Measurements from ENCODE around the gene GPR132.

GPR132 gene

DNA sequence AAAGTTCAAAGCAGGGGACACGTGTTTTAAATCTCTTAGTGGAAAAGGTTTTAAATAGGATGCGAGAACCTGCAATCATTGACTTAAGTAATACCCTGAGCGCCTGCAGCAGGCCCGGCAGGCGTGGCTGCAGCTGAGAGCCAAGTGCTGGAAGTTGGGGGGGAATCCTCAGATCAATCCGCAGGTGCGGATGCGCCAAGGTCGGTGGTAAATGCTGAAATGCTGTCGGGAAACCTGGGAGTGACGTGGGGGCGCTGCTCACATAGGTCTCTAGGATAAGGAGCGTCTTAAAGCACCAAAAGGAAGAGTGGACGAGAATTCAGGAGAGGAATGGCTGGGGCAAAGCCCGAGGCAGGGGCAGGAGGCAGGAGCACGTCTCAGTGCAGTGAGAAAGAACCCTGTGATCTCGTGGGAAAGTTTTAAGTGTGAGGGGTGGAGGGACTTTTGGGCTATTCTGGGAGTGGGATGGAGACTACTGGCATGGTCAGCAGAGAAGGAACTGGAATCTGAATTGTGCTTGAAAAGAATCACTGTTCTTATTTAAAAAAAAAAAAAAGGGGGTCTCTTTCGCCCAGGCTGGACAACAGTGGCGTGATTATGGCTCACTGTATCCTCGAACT is 43.5 kb downstream of the GPR132 start:
- no peak for DNase-seq (ENCODE audit: low read depth)
- H3K4me3 ChIP-seq (ENCODE audit: low read depth, low read length), result peak overlapping the region; percentile 70
- TF ChIP-seq, protein P1, sequence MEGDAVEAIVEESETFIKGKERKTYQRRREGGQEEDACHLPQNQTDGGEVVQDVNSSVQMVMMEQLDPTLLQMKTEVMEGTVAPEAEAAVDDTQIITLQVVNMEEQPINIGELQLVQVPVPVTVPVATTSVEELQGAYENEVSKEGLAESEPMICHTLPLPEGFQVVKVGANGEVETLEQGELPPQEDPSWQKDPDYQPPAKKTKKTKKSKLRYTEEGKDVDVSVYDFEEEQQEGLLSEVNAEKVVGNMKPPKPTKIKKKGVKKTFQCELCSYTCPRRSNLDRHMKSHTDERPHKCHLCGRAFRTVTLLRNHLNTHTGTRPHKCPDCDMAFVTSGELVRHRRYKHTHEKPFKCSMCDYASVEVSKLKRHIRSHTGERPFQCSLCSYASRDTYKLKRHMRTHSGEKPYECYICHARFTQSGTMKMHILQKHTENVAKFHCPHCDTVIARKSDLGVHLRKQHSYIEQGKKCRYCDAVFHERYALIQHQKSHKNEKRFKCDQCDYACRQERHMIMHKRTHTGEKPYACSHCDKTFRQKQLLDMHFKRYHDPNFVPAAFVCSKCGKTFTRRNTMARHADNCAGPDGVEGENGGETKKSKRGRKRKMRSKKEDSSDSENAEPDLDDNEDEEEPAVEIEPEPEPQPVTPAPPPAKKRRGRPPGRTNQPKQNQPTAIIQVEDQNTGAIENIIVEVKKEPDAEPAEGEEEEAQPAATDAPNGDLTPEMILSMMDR (IDR thresholded peaks at IDR 0.05; ENCODE audit: low read depth, low read length, missing control alignments), result peak; percentile 21
- in situ Hi-C loops (cut with HindIII; ENCODE audit: low sequenced_read_pairs), result no loop called here

GRCh38 chr14:105020815-105021655 is 44.2 kb downstream of the GPR132 start, which contains the start of gene CDCA4:
Gene CDCA4 (minus strand): TSS chr14:105021083. CDS start chr14:105011929, 9,154 bp downstream.
- H3K4me3 ChIP-seq (ENCODE audit: low read depth, low read length), result peak within 1 kb of the TSS; percentile 70
- in situ Hi-C loops (cut with HindIII; ENCODE audit: low sequenced_read_pairs), result no loop called here
- TF ChIP-seq, protein P1 (IDR thresholded peaks at IDR 0.05; ENCODE audit: low read depth, low read length, missing control alignments), result no peak
- peak; percentile 88 for DNase-seq (ENCODE audit: low read depth)

GRCh38 chr14:105019861-105020814 is 45.1 kb downstream of the GPR132 start:
- in situ Hi-C loops (cut with HindIII; ENCODE audit: low sequenced_read_pairs), result no loop called here
- DNase-seq (ENCODE audit: low read depth), result no peak
- peak overlapping the region; percentile 66 for H3K4me3 ChIP-seq (ENCODE audit: low read depth, low read length)
- TF ChIP-seq, protein P1 (IDR thresholded peaks at IDR 0.05; ENCODE audit: low read depth, low read length, missing control alignments), result no peak

- TF ChIP-seq, protein P1 (IDR thresholded peaks at IDR 0.05; ENCODE audit: low read depth, low read length, missing control alignments), result no peak
- in situ Hi-C loops (cut with HindIII; ENCODE audit: low sequenced_read_pairs), result no loop called here
- no peak for DNase-seq (ENCODE audit: low read depth)
- H3K4me3 ChIP-seq (ENCODE audit: low read depth, low read length), result no peak overlapping the region
These were observed 46.8 kb downstream of the GPR132 start for GRCh38 chr14:105018414-105018813.

DNA sequence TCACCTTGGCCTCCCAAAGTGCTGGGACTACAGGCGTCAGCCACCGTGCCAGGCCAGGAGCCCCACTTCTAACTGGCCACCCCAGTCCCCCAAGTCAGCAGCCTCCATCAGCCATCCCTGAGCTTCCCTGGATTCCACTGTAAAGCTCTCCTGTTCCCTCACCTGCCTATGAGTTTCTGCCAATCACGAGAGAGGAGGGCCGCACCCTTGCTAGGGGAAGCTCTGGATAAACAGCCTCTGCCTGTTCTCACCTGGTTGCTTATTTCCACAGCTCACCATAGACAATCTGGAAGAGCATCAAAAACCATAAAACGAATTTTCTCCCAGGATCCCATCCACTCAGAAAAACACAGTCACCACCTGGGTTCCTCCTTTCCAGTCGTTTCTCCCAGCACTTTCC is 49.3 kb downstream of the GPR132 start:
- no peak for DNase-seq (ENCODE audit: low read depth)
- in situ Hi-C loops (cut with HindIII; ENCODE audit: low sequenced_read_pairs), result no loop called here
- TF ChIP-seq, protein P1 (IDR thresholded peaks at IDR 0.05; ENCODE audit: low read depth, low read length, missing control alignments), result no peak
- no peak overlapping the region for H3K4me3 ChIP-seq (ENCODE audit: low read depth, low read length)

DNA sequence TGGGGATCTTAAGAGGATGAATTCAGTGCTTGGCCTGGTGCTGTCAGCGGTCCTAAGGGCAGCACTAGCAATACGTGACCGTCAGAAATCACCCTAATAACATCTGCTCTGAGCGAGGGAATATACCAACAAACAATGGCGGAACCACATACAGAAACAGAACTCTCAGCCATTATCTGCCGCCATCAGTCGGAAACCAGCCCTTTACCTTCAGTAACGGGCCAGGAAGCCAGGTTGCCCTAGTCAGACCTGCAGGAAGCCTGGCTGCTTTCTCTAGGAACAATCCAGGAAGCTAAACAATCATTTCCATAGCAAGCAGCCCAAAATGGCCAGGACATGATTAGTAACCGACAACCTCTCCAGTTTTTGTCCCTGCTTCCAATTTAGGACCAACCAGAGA is 50.0 kb downstream of the GPR132 start:
- TF ChIP-seq, protein P1 (IDR thresholded peaks at IDR 0.05; ENCODE audit: low read depth, low read length, missing control alignments), result no peak
- no peak overlapping the region for H3K4me3 ChIP-seq (ENCODE audit: low read depth, low read length)
- in situ Hi-C loops (cut with HindIII; ENCODE audit: low sequenced_read_pairs), result no loop called here
- no peak for DNase-seq (ENCODE audit: low read depth)
